Caco-2 (cell line): ENCODE measurements around the gene UPP1. TPM values are rescaled to one million over a fixed set of nuclear protein-coding genes. Genes with fewer than 3 reads are reported as not detected.

Experiments
- BruUV-seq: library from RNA; stranded (reverse); fragments of 400-500 nt; replicated peaks from 2 replicates; lab custom pipeline; 2021; lab: Mats Ljungman, UMichigan
- CTCF ChIA-PET: fragments of 300-600 bp; sonication (Branson Sonifier 250); formaldehyde crosslinking; loops from one replicate; lab custom pipeline; 2022; ENCODE audit warnings: antibody characterized with exemption; lab: Charles Lee
- POLR2A ChIA-PET: fragments of 300-600 bp; sonication (Branson Sonifier 250); formaldehyde crosslinking; loops from one replicate; lab custom pipeline; 2022; ENCODE audit warnings: antibody characterized with exemption; lab: Charles Lee
- DNase-seq, 2 experiments: peaks; one replicate each; pipeline versions ENCODE4 v3.0.0 to v3.0.0-alpha.2; 2020 to 2022
- H3K27me3 ChIP-seq: replicated peaks from 2 replicates; pipeline ENCODE4 v1.6.0; 2011; ENCODE audit warnings: low read length; ENCODE audit not compliant: control insufficient read depth, insufficient read depth
- H3K36me3 ChIP-seq: 2 replicates; pipeline ENCODE4 v1.5.1; 2011; ENCODE audit warnings: low read length; ENCODE audit not compliant: control insufficient read depth, insufficient read depth
- H3K4me1 ChIP-seq: fragments of 250-450 bp; sonication (Bioruptor Pico); 2 replicates; pipeline ENCODE4 v1.5.1; 2020; ENCODE audit warnings: mild to moderate bottlenecking
- H3K4me3 ChIP-seq: 2 replicates; pipeline ENCODE4 v1.5.1; 2011; ENCODE audit warnings: low read depth, mild to moderate bottlenecking, control low read depth, low read length
- H3K9me3 ChIP-seq: fragments of 250-450 bp; sonication (Bioruptor Pico); 2 replicates; pipeline ENCODE4 v1.5.1; 2020; ENCODE audit warnings: mild to moderate bottlenecking, moderate library complexity
- H3K27ac Mint-ChIP-seq: one replicate; pipeline ENCODE4 v1.8.0; 2022; ENCODE audit warnings: mixed read lengths; ENCODE audit not compliant: unreplicated experiment
- H3K27me3 Mint-ChIP-seq: one replicate; pipeline ENCODE4 v1.8.0; 2022; ENCODE audit warnings: mixed read lengths; ENCODE audit not compliant: insufficient read depth, unreplicated experiment
- H3K36me3 Mint-ChIP-seq: one replicate; pipeline ENCODE4 v1.8.0; 2022; ENCODE audit warnings: mild to moderate bottlenecking, mixed read lengths; ENCODE audit not compliant: insufficient read depth, unreplicated experiment
- H3K4me1 Mint-ChIP-seq: one replicate; pipeline ENCODE4 v1.8.0; 2022; ENCODE audit warnings: low read depth, mixed read lengths; ENCODE audit not compliant: unreplicated experiment
- H3K4me3 Mint-ChIP-seq: one replicate; pipeline ENCODE4 v1.8.0; 2022; ENCODE audit warnings: mild to moderate bottlenecking, moderate library complexity, mixed read lengths; ENCODE audit not compliant: unreplicated experiment
- H3K9me3 Mint-ChIP-seq: one replicate; pipeline ENCODE4 v1.8.0; 2022; ENCODE audit warnings: mixed read lengths; ENCODE audit not compliant: unreplicated experiment
- intact Hi-C: fragments of 100-400 bp; cut with micrococcal nuclease; formaldehyde crosslinking; loops from one replicate; pipeline ENCODE4 v1.10.0; 2022; ENCODE audit not compliant: unreplicated experiment
- total RNA-seq: library from RNA; stranded (reverse); gene quantifications from 2 replicates; pipeline ENCODE4 v1.2.3, GENCODE V29; 2022
- TF ChIP-seq, protein P1 (sequence below), 2 experiments: fragments of 200-600 bp in 1 of 2; IDR thresholded peaks; 1 replicate in 1 of 2; 2 replicates in 1 of 2; pipeline versions ENCODE4 v1.5.1 to v1.8.0; 2011 to 2022; ENCODE audit warnings: antibody characterized with exemption in 1 of 2, control low read depth in 1 of 2, inconsistent platforms in 1 of 2, low read depth in 1 of 2, low read length in 1 of 2, mild to moderate bottlenecking in 1 of 2, moderate library complexity in 1 of 2; ENCODE audit not compliant: insufficient read depth in 1 of 2, severe bottlenecking in 1 of 2, unreplicated experiment in 1 of 2

UPP1 gene
- total RNA-seq, 1 experiment from 2014 or later: 20.6 TPM

DNA sequence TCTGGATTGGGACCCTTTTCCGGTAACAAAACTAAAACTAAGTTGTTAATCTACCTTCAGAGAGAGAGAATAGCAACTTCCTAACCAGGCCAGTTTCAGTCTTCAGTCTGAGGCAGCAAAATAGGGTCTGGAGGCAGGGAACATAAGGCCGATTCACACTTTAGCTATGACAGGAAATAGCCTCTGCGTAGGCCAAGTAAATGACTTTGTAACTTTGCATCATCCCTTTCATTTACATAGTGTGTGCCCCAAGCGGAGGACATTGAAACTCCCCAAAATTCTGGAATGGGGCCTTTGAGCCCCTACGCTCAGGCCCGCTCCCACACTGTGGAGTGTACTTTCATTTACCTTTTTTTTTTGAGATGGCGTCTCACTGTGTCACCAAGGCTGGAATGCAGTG lies 1.7 kb upstream of the UPP1 start:
- TF ChIP-seq, protein P1, sequence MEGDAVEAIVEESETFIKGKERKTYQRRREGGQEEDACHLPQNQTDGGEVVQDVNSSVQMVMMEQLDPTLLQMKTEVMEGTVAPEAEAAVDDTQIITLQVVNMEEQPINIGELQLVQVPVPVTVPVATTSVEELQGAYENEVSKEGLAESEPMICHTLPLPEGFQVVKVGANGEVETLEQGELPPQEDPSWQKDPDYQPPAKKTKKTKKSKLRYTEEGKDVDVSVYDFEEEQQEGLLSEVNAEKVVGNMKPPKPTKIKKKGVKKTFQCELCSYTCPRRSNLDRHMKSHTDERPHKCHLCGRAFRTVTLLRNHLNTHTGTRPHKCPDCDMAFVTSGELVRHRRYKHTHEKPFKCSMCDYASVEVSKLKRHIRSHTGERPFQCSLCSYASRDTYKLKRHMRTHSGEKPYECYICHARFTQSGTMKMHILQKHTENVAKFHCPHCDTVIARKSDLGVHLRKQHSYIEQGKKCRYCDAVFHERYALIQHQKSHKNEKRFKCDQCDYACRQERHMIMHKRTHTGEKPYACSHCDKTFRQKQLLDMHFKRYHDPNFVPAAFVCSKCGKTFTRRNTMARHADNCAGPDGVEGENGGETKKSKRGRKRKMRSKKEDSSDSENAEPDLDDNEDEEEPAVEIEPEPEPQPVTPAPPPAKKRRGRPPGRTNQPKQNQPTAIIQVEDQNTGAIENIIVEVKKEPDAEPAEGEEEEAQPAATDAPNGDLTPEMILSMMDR (IDR thresholded peaks at IDR 0.05; ENCODE audit: insufficient read depth in 1 of 2, low read depth in 1 of 2, low read length in 1 of 2, severe bottlenecking in 1 of 2, unreplicated experiment in 1 of 2): no peak
- H3K4me3 ChIP-seq: no peak overlapping the region
- H3K36me3 ChIP-seq: no peaks in the 10 kb centered on the region; the same call in 1 of the 2 replicates
- Mint-ChIP-seq H3K4me3 (peak overlapping the region; percentile 85), H3K36me3 (peaks cover 27% of the 10 kb centered on the region), H3K4me1 (peaks cover 26% of the 10 kb centered on the region), H3K27ac (peak overlapping the region; percentile 48), H3K9me3 (no peaks in the 10 kb centered on the region), H3K27me3 (no peaks in the 10 kb centered on the region)
- ChIA-PET CTCF (interaction anchor here (1.1 kb wide), 1 partner anchor 25 kb away, joined by 3 read pairs; no protein-coding TSS in a partner anchor), POLR2A (no interaction called here)
- intact Hi-C loops: no loop called here
- no TSS peak for BruUV-seq
- no peaks in the 10 kb centered on the region for H3K9me3 ChIP-seq
- peaks cover 34% of the 10 kb centered on the region for H3K4me1 ChIP-seq
- no peaks in the 10 kb centered on the region for H3K27me3 ChIP-seq
- no peak for DNase-seq

DNA sequence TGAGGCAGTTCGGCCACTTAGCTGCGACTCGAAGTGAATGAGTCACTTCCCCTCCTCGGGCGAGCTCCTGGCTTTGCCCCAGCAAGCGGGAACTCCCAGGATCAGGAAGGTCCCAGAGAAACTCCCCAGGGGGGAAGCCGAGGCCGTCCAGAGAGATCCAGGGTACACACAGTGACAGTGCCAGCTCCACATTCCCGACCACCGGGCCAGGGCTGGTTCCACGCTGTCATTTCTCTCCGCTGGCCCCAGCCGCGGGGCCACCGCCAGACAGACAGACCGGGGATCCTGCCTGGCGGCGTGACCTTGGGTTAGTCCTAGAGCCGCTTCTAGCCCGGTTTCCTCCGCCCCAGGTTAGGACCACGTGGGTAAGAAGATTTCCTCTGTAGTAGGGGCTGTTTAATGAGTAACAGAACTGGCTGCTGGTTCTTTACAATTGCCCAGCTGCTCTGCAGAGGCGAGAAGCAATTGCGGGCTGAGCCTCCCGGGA lies 463 bp upstream of the UPP1 start:
- Mint-ChIP-seq H3K4me3 (peak overlapping the region; percentile 85), H3K27me3 (no peaks in the 10 kb centered on the region), H3K9me3 (no peaks in the 10 kb centered on the region), H3K4me1 (peaks cover 26% of the 10 kb centered on the region), H3K27ac (peak overlapping the region; percentile 94), H3K36me3 (peaks cover 27% of the 10 kb centered on the region)
- DNase-seq: peak; percentile 84 to 98
- Histone ChIP-seq H3K27me3 (no peaks in the 10 kb centered on the region), H3K9me3 (no peaks in the 10 kb centered on the region), H3K4me1 (peaks cover 34% of the 10 kb centered on the region), H3K4me3 (peak overlapping the region; percentile 68), H3K36me3 (no peaks in the 10 kb centered on the region; the same call in 1 of the 2 replicates)
- no TSS peak for BruUV-seq
- intact Hi-C loops: loop anchor here (1.0 to 2.0 kb wide), 6 partner anchors 22 to 110 kb away; partner anchors contain the start of genes C7orf57 and HUS1
- ChIA-PET POLR2A (interaction anchor here (0.6 to 1.9 kb wide), 8 partner anchors 13 to 507 kb away, joined by 3 to 11 read pairs (median 4); partner anchors contain the start of gene PKD1L1), CTCF (interaction anchor here (0.6 to 2.2 kb wide), 10 partner anchors 21 to 144 kb away, joined by 3 to 15 read pairs (median 3); no protein-coding TSS in a partner anchor)
- TF ChIP-seq, protein P1 (IDR thresholded peaks at IDR 0.05; ENCODE audit: insufficient read depth in 1 of 2, low read depth in 1 of 2, low read length in 1 of 2, severe bottlenecking in 1 of 2, unreplicated experiment in 1 of 2): no peak

DNA sequence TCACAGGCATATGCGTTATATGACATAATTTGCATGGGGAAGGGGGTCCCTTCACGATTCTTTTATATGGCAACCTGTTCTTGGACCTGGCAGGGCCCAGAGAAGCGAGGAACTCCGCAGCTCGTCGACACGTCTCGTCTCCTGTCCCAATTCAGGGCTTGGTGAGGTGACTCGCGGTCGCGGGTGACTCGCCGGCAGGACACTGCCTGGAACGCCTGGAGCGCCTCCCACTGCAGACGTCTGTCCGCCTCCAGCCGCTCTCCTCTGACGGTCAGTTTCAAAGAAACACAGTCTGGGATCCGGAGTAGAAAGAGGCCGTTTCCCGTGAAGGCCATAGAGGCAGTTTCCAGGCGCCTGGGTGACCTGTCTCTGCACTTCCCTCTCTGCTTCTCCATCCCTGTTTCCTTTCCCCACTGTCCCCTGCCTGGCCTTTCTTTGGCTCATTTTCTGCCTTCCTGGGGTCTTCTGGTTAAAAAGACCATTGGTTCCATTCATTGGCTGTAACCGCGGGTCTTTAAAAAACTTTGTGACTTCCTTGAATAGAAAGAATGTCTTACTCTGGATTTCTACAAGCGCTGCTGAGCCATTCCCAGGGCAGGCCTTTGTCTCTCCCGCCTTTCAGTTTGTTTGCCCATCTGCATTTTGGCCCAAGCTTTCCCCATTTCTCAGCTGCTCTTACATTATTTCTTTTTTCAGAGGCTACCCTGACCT lies 1.2 kb downstream of the UPP1 start:
- H3K27ac Mint-ChIP-seq: no peak overlapping the region
- intact Hi-C loops: no loop called here
- ChIA-PET CTCF (interaction anchor here (1.2 to 2.2 kb wide), 3 partner anchors 20 to 121 kb away, joined by 3 to 15 read pairs (median 12); no protein-coding TSS in a partner anchor), POLR2A (no interaction called here)
- peaks cover 33% of the 10 kb centered on the region for H3K36me3 Mint-ChIP-seq
- H3K9me3 Mint-ChIP-seq: no peaks in the 10 kb centered on the region
- H3K4me3 ChIP-seq: peak overlapping the region; percentile 68
- H3K27me3 ChIP-seq: no peaks in the 10 kb centered on the region
- H3K27me3 Mint-ChIP-seq: no peaks in the 10 kb centered on the region
- no peaks in the 10 kb centered on the region; the same call in 1 of the 2 replicates for H3K36me3 ChIP-seq
- H3K4me1 ChIP-seq: peaks cover 35% of the 10 kb centered on the region
- BruUV-seq: no TSS peak
- no peak for DNase-seq
- peaks cover 28% of the 10 kb centered on the region for H3K4me1 Mint-ChIP-seq
- TF ChIP-seq, protein P1 (IDR thresholded peaks at IDR 0.05; ENCODE audit: insufficient read depth in 1 of 2, low read depth in 1 of 2, low read length in 1 of 2, severe bottlenecking in 1 of 2, unreplicated experiment in 1 of 2): no peak
- H3K4me3 Mint-ChIP-seq: peak overlapping the region; percentile 85
- no peaks in the 10 kb centered on the region for H3K9me3 ChIP-seq
